GM19438 (cell line): Measurements from ENCODE around the gene UBE2R2.
"Not testable (repeated sequence)": the region's sequence is repeated elsewhere in the genome, so short reads cannot be mapped to it uniquely, and the experiment has no call there.

Experiments used
- ATAC-seq: cut with Tn5 transposase; IDR thresholded peaks from one replicate; pipeline ENCODE4 v1.9.1; 2021; ENCODE audit warnings: low read depth; ENCODE audit not compliant: unreplicated experiment

The UBE2R2 gene

GRCh38 chr9:33837138-33837537, 20.2 kb downstream of the UBE2R2 start:
- ATAC-seq, result no peak

GRCh38 chr9:33840381-33840780, 23.4 kb downstream of the UBE2R2 start:
- no peak for ATAC-seq

- no peak for ATAC-seq
Measured at GRCh38 chr9:33843312-33843961, 26.5 kb downstream of the UBE2R2 start.

- no peak for ATAC-seq
Measured at GRCh38 chr9:33846231-33846630, 29.3 kb downstream of the UBE2R2 start.

- ATAC-seq, result not testable (repeated sequence)
Measured at GRCh38 chr9:33847894-33848205, 30.9 kb downstream of the UBE2R2 start.

GRCh38 chr9:33850267-33850629, 33.3 kb downstream of the UBE2R2 start:
- ATAC-seq, result no peak

- no peak for ATAC-seq
Measured at GRCh38 chr9:33850677-33851076, 33.7 kb downstream of the UBE2R2 start.

GRCh38 chr9:33851301-33851700, 34.3 kb downstream of the UBE2R2 start:
- ATAC-seq, result no peak

GRCh38 chr9:33852216-33852826, 35.4 kb downstream of the UBE2R2 start:
- no peak for ATAC-seq

GRCh38 chr9:33856247-33856646, 39.3 kb downstream of the UBE2R2 start:
- no peak for ATAC-seq

- ATAC-seq, result no peak
Measured at GRCh38 chr9:33858423-33858822, 41.5 kb downstream of the UBE2R2 start.

- ATAC-seq, result no peak
Measured at GRCh38 chr9:33860200-33860871, 43.4 kb downstream of the UBE2R2 start.

GRCh38 chr9:33861917-33862453, 45.0 kb downstream of the UBE2R2 start:
- ATAC-seq, result no peak

GRCh38 chr9:33863027-33863426, 46.1 kb downstream of the UBE2R2 start:
- not testable (repeated sequence) for ATAC-seq

GRCh38 chr9:33867747-33868439, 50.9 kb downstream of the UBE2R2 start:
- ATAC-seq, result no peak

GRCh38 chr9:33868440-33868973, 51.5 kb downstream of the UBE2R2 start:
- ATAC-seq, result no peak

- ATAC-seq, result not testable (repeated sequence)
Measured at GRCh38 chr9:33869243-33869642, 52.3 kb downstream of the UBE2R2 start.

- no peak for ATAC-seq
Measured at GRCh38 chr9:33877727-33878489, 60.9 kb downstream of the UBE2R2 start.

GRCh38 chr9:33878691-33879366, 61.9 kb downstream of the UBE2R2 start:
- ATAC-seq, result no peak
